Keratinocyte (primary cell): ENCODE results near the gene AGFG1. TPM values are rescaled to one million over a fixed set of nuclear protein-coding genes. Genes with fewer than 3 reads are reported as not detected.

Experiments used
- DNase-seq: peaks from one replicate; pipeline ENCODE4 v3.0.0-alpha.2; 2011; ENCODE audit warnings: low read depth, missing footprints, low spot score
- FAIRE-seq: peaks from 2 replicates; lab custom pipeline; 2011; peaks lifted over from hg19 to GRCh38; lab: Jason Lieb, UNC
- H2AFZ ChIP-seq: 2 replicates; pipeline ENCODE4 v1.6.0; 2012; ENCODE audit warnings: low read length, control low read depth, inconsistent platforms; ENCODE audit not compliant: control insufficient read depth
- H3K27ac ChIP-seq: 2 replicates; pipeline ENCODE4 v1.5.1; 2011; ENCODE audit warnings: low read length; ENCODE audit not compliant: control insufficient read depth, insufficient read depth
- H3K27me3 ChIP-seq: 3 replicates; pipeline ENCODE4 v1.6.0; 2011; ENCODE audit warnings: low read length; ENCODE audit not compliant: control insufficient read depth, insufficient read depth; ENCODE audit errors: extremely low read depth
- H3K36me3 ChIP-seq, 2 experiments: 2 replicates in 1 of 2; 3 replicates in 1 of 2; pipeline ENCODE4 v1.5.1; 2011; ENCODE audit warnings: low read length in 2 of 2, mild to moderate bottlenecking in 1 of 2; ENCODE audit not compliant: control insufficient read depth in 2 of 2, insufficient read depth in 2 of 2; ENCODE audit errors: extremely low read depth in 1 of 2
- H3K4me1 ChIP-seq: 3 replicates; pipeline ENCODE4 v1.5.1; 2011; ENCODE audit warnings: low read length; ENCODE audit not compliant: control insufficient read depth, insufficient read depth; ENCODE audit errors: extremely low read depth
- H3K4me2 ChIP-seq: 3 replicates; pipeline ENCODE4 v1.6.0; 2011; ENCODE audit warnings: low read depth, low read length; ENCODE audit not compliant: control insufficient read depth, insufficient read depth; ENCODE audit errors: extremely low read depth
- H3K4me3 ChIP-seq, 3 experiments: fragments of 200-600 bp in 1 of 3; sonication (generic) in 1 of 3; 2 replicates in 2 of 3; 3 replicates in 1 of 3; pipeline ENCODE4 v1.5.1; 2011 to 2016; ENCODE audit warnings: low read length in 3 of 3, mild to moderate bottlenecking in 3 of 3, control low read depth in 2 of 3, inconsistent platforms in 1 of 3, low read depth in 1 of 3, mixed read lengths in 1 of 3, mixed run types in 1 of 3, moderate library complexity in 1 of 3; ENCODE audit not compliant: control insufficient read depth in 2 of 3, insufficient read depth in 2 of 3; ENCODE audit errors: extremely low read depth in 1 of 3
- H3K79me2 ChIP-seq: 2 replicates; pipeline ENCODE4 v1.6.0; 2012; ENCODE audit warnings: low read length; ENCODE audit not compliant: control insufficient read depth, insufficient read depth
- H3K9ac ChIP-seq: 3 replicates; pipeline ENCODE4 v1.6.0; 2011; ENCODE audit warnings: low read length; ENCODE audit not compliant: control insufficient read depth, insufficient read depth; ENCODE audit errors: extremely low read depth
- H3K9me1 ChIP-seq: 3 replicates; pipeline ENCODE4 v1.6.0; 2011; ENCODE audit warnings: low read length; ENCODE audit not compliant: control insufficient read depth, insufficient read depth; ENCODE audit errors: extremely low read depth
- H3K9me3 ChIP-seq: 2 replicates; pipeline ENCODE4 v1.5.1; 2012; ENCODE audit warnings: low read depth, low read length; ENCODE audit not compliant: control insufficient read depth
- H4K20me1 ChIP-seq: 3 replicates; pipeline ENCODE4 v1.6.0; 2011; ENCODE audit warnings: low read length; ENCODE audit not compliant: control insufficient read depth, insufficient read depth; ENCODE audit errors: extremely low read depth
- CTCF ChIP-seq, 3 experiments: IDR thresholded peaks in 1 of 3; conservative IDR thresholded peaks in 1 of 3; optimal IDR thresholded peaks in 1 of 3; 2 replicates in 2 of 3; 3 replicates in 1 of 3; pipeline versions ENCODE3 to v1.5.1; 2011; ENCODE audit warnings: low read length in 3 of 3, mild to moderate bottlenecking in 3 of 3, moderate library complexity in 2 of 3, control low read depth in 1 of 3, inconsistent platforms in 1 of 3; ENCODE audit not compliant: insufficient read depth in 2 of 3; ENCODE audit errors: extremely low read depth in 1 of 3
- EZH2 ChIP-seq: IDR thresholded peaks from one replicate; pipeline ENCODE4 v1.6.1; 2012; ENCODE audit warnings: inconsistent platforms, mild to moderate bottlenecking, low read length, moderate library complexity
- dilution Hi-C: fragments of 300-500 bp; cut with MboI; formaldehyde crosslinking; loops from one replicate; pipeline ENCODE4 v1.7.0; 2020; ENCODE audit warnings: low sequenced_read_pairs; ENCODE audit not compliant: extremely low pct_ligation_motif_present
- polyA plus RNA-seq, 5 experiments: library from polyadenylated mRNA; depleted of rRNA in 3 of 5; stranded (reverse) in 3 of 5; stranded (forward) in 1 of 5; unstranded in 1 of 5; fragments of >200 nt; gene quantifications; 1 replicate in 1 of 5; 2 replicates in 3 of 5; 3 replicates in 1 of 5; pipeline versions ENCODE4 v1.2.1 to v1.2.3, GENCODE V29; 2011 to 2012; ENCODE audit warnings: missing spikeins in 2 of 5, low read depth in 1 of 5, low replicate concordance in 1 of 5

AGFG1 gene
- polyA plus RNA-seq, 1 donor (not counting 4 experiments of a cell fraction or from before 2014, with no cell fraction given): 111 TPM

- TF ChIP-seq EZH2 (no peak), CTCF (optimal IDR thresholded peaks at IDR 0.05 in 1 of 3, IDR thresholded peaks at IDR 0.05 in 1 of 3, conservative IDR thresholded peaks at IDR 0.05 in 1 of 3; ENCODE audit: extremely low read depth in 1 of 3, insufficient read depth in 2 of 3, low read length in 3 of 3) (no peak)
- dilution Hi-C loops: no loop called here
- no peak overlapping the region for H3K27ac ChIP-seq
Observed at GRCh38 chr2:227528803-227529202, 56.8 kb downstream of the AGFG1 start.

GRCh38 chr2:227529871-227530270 is 57.9 kb downstream of the AGFG1 start:
- no peak overlapping the region for H3K4me3 ChIP-seq
- H3K79me2 ChIP-seq: peaks cover 3% of the 10 kb centered on the region
- H3K9me1 ChIP-seq: no peaks in the 10 kb centered on the region
- H3K9ac ChIP-seq: no peak overlapping the region
- no peak overlapping the region for H2AFZ ChIP-seq
- dilution Hi-C loops: no loop called here
- H3K4me1 ChIP-seq: no peaks in the 10 kb centered on the region
- FAIRE-seq: no peak
- no peak overlapping the region for H3K27ac ChIP-seq
- peaks cover 6 to 7% of the 10 kb centered on the region in 2 experiments for H3K36me3 ChIP-seq
- H3K9me3 ChIP-seq: no peaks in the 10 kb centered on the region
- H3K4me2 ChIP-seq: no peak overlapping the region
- DNase-seq: no peak
- H4K20me1 ChIP-seq: no peaks in the 10 kb centered on the region
- no peaks in the 10 kb centered on the region for H3K27me3 ChIP-seq
- TF ChIP-seq EZH2 (no peak), CTCF (optimal IDR thresholded peaks at IDR 0.05 in 1 of 3, IDR thresholded peaks at IDR 0.05 in 1 of 3, conservative IDR thresholded peaks at IDR 0.05 in 1 of 3; ENCODE audit: extremely low read depth in 1 of 3, insufficient read depth in 2 of 3, low read length in 3 of 3) (no peak)

More at GRCh38 chr2:227528803-227529202, 56.8 kb downstream of the AGFG1 start:
- H3K9me1 ChIP-seq: no peaks in the 10 kb centered on the region
- H3K9ac ChIP-seq: no peak overlapping the region
- FAIRE-seq (no peak), DNase-seq (no peak)
- no peak overlapping the region for H3K4me2 ChIP-seq
- H3K27me3 ChIP-seq: no peaks in the 10 kb centered on the region
- H3K9me3 ChIP-seq: no peaks in the 10 kb centered on the region
- H3K4me1 ChIP-seq: no peaks in the 10 kb centered on the region
- H3K36me3 ChIP-seq: peaks cover 4 to 9% of the 10 kb centered on the region in 2 experiments
- no peak overlapping the region for H2AFZ ChIP-seq
- H4K20me1 ChIP-seq: no peaks in the 10 kb centered on the region
- peaks cover 4% of the 10 kb centered on the region for H3K79me2 ChIP-seq
- no peak overlapping the region for H3K4me3 ChIP-seq
